ENCODE results near the gene MLXIP.

The MLXIP gene

GRCh38 chr12:122126342-122126635 lies 47.7 kb downstream of the MLXIP start:
- no peak for DNase-seq (ENCODE audit: low spot score)

- DNase-seq (ENCODE audit: low spot score): no peak
Observed at GRCh38 chr12:122126713-122127597, 48.4 kb downstream of the MLXIP start.

- DNase-seq (ENCODE audit: low spot score): no peak
Observed at GRCh38 chr12:122127839-122128238, 49.3 kb downstream of the MLXIP start.

GRCh38 chr12:122128481-122128880 lies 49.9 kb downstream of the MLXIP start:
- no peak for DNase-seq (ENCODE audit: low spot score)

GRCh38 chr12:122129131-122129530 lies 50.6 kb downstream of the MLXIP start:
- DNase-seq (ENCODE audit: low spot score): no peak

GRCh38 chr12:122130150-122130549 lies 51.6 kb downstream of the MLXIP start:
- no peak for DNase-seq (ENCODE audit: low spot score)

GRCh38 chr12:122133192-122133950 lies 54.8 kb downstream of the MLXIP start:
- DNase-seq (ENCODE audit: low spot score): no peak

GRCh38 chr12:122135437-122136031 lies 57.0 kb downstream of the MLXIP start:
- DNase-seq (ENCODE audit: low spot score): no peak

- peak; percentile 30 for DNase-seq (ENCODE audit: low spot score)
Observed at GRCh38 chr12:122137229-122137628, 58.7 kb downstream of the MLXIP start.

GRCh38 chr12:122137681-122138080 lies 59.1 kb downstream of the MLXIP start:
- DNase-seq (ENCODE audit: low spot score): peak; percentile 19

GRCh38 chr12:122138181-122138580 lies 59.6 kb downstream of the MLXIP start:
- no peak for DNase-seq (ENCODE audit: low spot score)

GRCh38 chr12:122138616-122139015 lies 60.1 kb downstream of the MLXIP start:
- DNase-seq (ENCODE audit: low spot score): no peak

- no peak for DNase-seq (ENCODE audit: low spot score)
Observed at GRCh38 chr12:122139266-122139665, 60.7 kb downstream of the MLXIP start.

- no peak for DNase-seq (ENCODE audit: low spot score)
Observed at GRCh38 chr12:122139941-122140340, 61.4 kb downstream of the MLXIP start.

GRCh38 chr12:122140467-122141257 lies 62.1 kb downstream of the MLXIP start:
- no peak for DNase-seq (ENCODE audit: low spot score)

GRCh38 chr12:122141911-122142725 lies 63.6 kb downstream of the MLXIP start:
- DNase-seq (ENCODE audit: low spot score): no peak

GRCh38 chr12:122142857-122143256 lies 64.3 kb downstream of the MLXIP start:
- no peak for DNase-seq (ENCODE audit: low spot score)

GRCh38 chr12:122144885-122145284 lies 66.3 kb downstream of the MLXIP start:
- no peak for DNase-seq (ENCODE audit: low spot score)

- DNase-seq (ENCODE audit: low spot score): no peak
Observed at GRCh38 chr12:122145505-122146330, 67.2 kb downstream of the MLXIP start.

GRCh38 chr12:122147514-122148290 lies 69.1 kb downstream of the MLXIP start:
- no peak for DNase-seq (ENCODE audit: low spot score)
